ENCODE data around the gene UMPS.

The UMPS gene

GRCh38 chr3:124714223-124714853, 15.9 kb upstream of the UMPS start:
- TF ChIP-seq CTCF (IDR thresholded peaks at IDR 0.05), result no peak

GRCh38 chr3:124722589-124722988, 7.7 kb upstream of the UMPS start:
- TF ChIP-seq CTCF (IDR thresholded peaks at IDR 0.05), result no peak

- no peak for TF ChIP-seq CTCF (IDR thresholded peaks at IDR 0.05)
These were observed 667 bp downstream of the UMPS start for GRCh38 chr3:124730941-124731297.

- no peak for TF ChIP-seq CTCF (IDR thresholded peaks at IDR 0.05)
These were observed 1.5 kb downstream of the UMPS start for GRCh38 chr3:124731760-124732159.

- TF ChIP-seq CTCF (IDR thresholded peaks at IDR 0.05), result no peak
These were observed 10.8 kb downstream of the UMPS start for GRCh38 chr3:124741027-124741426.

- TF ChIP-seq CTCF (IDR thresholded peaks at IDR 0.05), result no peak
These were observed 15.5 kb downstream of the UMPS start for GRCh38 chr3:124745756-124746155.

- no peak for TF ChIP-seq CTCF (IDR thresholded peaks at IDR 0.05)
These were observed 17.1 kb downstream of the UMPS start for GRCh38 chr3:124747111-124747981.
